GM19438 (cell line): Measurements from ENCODE around the gene SLC12A6.
"Not testable (repeated sequence)": the region's sequence is repeated elsewhere in the genome, so short reads cannot be mapped to it uniquely, and the experiment has no call there.

Source experiments
- ATAC-seq: cut with Tn5 transposase; IDR thresholded peaks from one replicate; pipeline ENCODE4 v1.9.1; 2021; ENCODE audit warnings: low read depth; ENCODE audit not compliant: unreplicated experiment

SLC12A6 gene

DNA sequence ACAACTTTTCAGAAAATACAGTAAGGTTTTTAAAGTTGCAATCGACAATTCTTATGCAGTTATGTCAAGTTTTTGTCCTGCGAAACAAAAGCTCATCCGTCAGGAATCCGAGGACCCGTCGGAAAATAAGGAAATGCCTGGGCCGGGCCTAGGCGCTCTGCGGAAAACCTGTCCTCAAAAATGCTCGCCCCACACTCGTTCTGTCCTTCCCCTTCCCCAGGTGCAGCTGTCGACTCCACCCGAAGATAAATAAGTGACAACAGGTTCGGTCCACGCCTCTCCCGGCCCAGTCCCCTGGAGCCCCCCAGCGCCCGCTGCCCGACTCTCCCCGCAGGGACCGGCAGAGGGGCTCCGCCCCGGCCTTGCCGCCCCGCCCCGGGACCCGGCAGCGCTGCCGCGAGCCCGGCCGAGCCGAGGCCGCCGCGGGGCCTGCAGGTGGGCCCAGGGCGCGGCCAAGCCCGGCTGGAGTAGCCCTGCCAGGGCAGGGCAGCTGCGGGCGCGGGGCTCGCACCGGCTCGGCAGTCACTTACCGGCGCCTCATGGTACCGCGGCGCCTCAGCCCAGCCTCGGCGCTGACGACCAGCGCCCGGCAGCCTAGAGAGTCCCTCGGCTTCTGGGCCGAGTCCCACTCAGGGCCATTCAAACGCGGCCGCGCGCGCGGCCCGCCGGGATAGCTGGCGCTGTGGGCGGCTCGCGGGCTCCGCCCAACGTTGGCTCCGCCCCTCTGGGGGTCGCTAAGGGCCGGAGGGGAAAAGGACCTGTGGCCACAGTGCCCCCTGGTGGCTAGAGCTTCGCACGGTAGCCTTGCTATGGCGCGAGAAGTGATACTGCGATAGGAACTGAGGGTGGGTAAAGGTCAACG lies 127.9 kb downstream of the SLC12A6 start, which contains the start of gene KATNBL1:
Gene KATNBL1 (minus strand): TSS at position 676 of the 862 bp plus-strand sequence. CDS start 46,420 bp downstream, outside the sequence.
- ATAC-seq = peak; percentile 78

DNA sequence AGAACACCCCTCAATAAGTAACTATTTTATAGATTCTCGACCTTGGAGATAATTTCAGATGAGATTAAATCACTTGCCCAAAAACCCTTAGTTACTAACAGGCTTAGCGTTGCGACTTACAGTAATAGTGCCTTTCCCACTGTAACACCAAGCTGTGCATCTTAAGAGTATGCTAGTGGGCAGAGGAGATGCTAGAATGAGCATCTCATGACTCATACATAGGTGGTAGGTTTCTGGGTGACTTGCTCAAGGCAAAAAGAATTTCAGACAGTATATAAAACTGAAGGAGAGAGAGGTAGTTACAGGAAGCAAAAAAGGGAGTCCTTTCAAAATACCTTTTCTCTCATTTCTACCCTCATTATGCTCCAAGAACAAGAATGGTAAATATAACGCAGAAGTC lies 131.6 kb downstream of the SLC12A6 start:
- no peak for ATAC-seq

- no peak for ATAC-seq
Observed at GRCh38 chr15:34203936-34204335, 133.6 kb downstream of the SLC12A6 start.

- no peak for ATAC-seq
Observed at GRCh38 chr15:34203305-34203704, 134.3 kb downstream of the SLC12A6 start.

- ATAC-seq = not testable (repeated sequence)
Observed at GRCh38 chr15:34193272-34193671, 144.3 kb downstream of the SLC12A6 start.

DNA sequence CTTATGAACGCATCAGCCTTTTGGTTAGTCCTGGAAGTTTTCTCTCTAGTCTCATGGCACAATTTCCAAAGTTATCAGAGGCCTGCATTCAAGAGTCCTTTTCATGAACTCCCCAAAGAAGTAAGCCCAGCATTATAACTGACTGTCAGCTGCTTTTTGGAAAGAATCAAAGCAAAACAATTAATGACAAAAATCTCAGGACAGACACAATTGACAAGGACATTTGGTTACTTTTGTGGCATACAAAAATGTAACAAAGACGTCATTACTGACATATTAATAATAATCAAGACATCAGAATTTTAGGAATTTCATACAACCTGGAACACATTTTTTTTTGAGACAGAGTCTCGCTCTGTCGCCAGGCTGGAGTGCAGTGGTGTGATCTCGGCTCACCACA lies 148.9 kb downstream of the SLC12A6 start:
- no peak for ATAC-seq

DNA sequence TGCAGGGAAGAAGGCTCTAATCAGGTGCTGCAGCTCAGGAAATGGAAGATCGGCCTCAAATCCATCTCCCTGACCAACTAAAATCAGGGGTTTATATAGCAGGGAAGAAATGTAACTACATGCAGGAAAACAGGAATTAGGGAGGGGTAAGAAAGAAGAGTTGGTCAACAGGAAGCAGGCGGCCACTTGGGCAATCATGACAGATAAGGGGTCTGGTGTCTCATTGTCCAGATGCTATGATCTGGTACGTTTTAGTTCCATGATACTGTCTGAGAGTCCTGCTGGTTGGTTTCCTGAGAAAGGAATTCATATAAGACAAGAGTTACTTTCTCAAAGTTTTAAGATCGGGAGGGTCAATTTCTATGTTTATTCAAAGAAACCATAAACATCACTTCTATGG lies 151.9 kb downstream of the SLC12A6 start:
- ATAC-seq = no peak

DNA sequence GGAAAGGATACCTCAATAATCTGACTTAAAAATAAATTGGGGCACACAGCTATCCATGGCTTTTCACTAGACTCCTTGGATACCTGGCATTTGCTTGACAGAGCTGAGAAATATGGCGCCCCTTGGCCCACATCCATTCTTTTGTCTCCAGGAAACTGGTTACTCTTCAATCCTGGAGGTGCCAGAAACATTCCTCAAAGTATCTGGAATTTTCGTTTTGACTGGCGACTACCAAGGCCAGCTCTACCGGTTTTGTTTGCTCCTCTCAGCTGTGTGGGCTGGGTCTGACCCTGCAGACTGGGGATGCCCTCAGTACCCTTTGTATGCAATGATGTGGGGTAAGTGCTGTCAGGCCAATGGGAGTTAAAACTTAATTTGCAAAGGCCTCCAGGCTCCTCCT lies 154.6 kb downstream of the SLC12A6 start:
- ATAC-seq = no peak
